GM20431 (cell line): ENCODE data around the gene TFR2.

Experiments used
- in situ Hi-C: fragments of 300-500 bp; cut with MseI, MboI; formaldehyde crosslinking; loops from one replicate; pipeline ENCODE4 v1.15.0; 2020; ENCODE audit warnings: low sequenced_read_pairs; ENCODE audit not compliant: unreplicated experiment

The TFR2 gene

DNA sequence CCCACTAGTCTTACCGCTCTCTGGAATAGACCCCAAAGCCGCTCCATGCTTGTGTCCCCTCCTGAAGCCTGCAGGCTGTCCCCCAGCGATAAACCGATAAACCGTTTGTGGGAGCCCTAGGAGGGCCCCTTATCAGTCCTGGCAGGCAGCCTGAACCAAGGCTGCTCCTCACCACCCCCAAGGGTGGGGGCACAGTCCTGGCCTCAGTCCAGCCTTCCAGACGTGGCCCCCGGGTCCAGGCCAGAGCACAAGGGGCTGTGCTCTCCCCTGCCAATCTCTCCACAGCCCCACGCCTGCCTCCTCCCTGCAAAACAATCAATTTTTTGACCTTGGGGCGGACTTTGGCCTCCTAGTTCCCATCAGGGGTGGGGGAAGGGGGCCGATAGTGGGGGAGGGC is at the start of gene TFR2:
TSS of gene TFR2 (minus strand) at position 90 of the 397 bp plus-strand sequence. CDS start at position 47, 43 bp downstream.
- in situ Hi-C loops: no loop called here

DNA sequence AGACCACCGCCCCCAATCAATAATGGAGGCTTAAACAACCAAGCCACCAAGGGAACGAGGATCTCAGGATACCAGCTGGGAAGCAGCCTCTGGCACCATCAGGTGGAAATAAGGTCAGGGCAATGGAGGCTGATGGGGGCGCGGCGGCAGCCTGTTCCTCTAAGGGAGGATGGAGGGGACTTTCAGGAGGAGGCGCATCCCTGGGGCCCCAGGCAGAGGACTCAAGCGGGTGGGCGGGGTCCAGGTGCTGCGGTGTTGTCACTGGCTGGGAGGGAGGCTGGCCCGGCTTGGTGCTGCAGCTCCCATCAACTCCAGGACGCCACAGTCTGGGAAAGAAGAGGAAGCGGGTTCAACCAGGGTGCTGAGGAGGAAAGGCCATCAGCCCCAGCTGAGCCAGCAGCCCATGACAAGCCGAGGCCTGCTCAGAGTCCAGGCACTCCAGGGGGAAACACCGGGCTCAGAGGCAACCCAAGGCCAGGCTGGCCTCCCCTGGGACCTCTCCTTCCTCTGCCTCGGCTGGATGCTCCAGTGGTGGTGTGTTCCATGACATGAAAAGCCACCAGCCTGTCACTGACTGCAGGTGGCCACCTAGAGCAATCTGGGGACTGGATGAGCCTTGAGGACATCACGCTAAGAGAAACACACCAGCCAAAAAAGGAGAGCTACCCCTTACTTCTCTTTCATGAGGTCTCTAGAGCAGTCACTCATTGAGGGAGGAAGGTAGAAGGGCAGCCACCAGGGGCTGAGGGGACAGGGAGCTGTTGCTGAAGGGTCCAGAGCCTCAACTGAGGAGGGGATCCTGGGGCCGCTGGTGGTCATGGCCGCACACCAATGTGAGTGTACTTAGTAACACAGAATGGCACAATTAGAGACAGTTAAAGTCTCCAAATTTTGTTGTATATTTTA is 48.1 kb upstream of the TFR2 start:
- in situ Hi-C loops: loop anchor here (25.0 kb wide), 1 partner anchor 202 kb away; the partner anchor contains the start of genes NYAP1 and TSC22D4

DNA sequence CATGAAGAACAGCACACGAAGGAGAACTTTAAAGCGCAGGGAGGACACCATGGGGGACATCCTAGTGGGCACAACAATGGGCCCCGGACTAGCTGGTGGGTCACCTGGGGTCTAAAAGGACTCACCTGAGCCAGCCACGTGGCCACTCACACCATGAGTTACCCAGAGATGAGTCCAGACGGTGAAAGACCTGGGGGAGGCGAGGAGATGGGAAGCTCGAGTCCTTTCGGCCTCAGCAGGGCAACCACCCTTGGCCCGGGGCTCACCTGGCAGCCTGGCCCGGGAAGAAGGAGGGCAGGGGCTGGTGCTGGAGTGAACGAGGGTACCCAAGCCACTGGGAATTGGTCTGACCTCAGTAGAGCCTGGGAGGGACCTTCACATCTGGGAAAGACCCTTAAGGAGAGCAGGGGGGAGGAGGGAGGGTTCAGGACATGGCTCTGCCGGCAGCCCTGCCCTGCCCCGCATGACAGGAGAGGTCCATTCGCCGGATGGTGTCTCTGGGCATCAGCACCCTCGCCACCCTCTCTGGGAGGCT is 47.0 kb upstream of the TFR2 start:
- in situ Hi-C loops: loop anchor here (25.0 kb wide), 1 partner anchor 201 kb away; the partner anchor contains the start of genes NYAP1 and TSC22D4

DNA sequence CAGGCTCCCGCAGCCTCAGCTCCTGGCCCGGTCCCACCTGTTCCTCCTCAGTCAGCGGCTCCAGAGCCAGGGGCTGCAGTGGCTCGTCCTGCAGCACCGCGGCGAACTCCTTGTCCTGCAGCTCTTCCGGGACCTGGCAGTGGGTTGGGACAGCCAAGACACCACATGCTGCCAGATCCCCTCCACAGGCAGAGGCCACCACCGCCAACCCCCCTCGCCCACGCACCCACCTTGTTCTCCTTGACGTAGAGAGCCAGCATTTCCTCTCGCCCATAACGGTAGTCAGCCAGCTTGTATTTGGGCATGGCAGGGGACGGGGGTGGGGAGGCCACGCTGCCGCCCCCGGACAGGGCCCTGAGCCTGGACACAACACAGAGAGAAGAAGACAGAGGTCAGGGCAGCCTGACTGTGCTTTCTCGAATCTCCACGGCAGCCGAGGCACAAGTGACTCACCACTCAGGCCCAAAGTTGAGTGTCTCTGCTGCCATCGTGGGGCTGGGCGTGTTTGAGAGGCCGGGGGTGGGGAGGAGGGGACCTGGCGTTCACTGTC is 46.5 kb upstream of the TFR2 start:
- in situ Hi-C loops: loop anchor here (25.0 kb wide), 1 partner anchor 201 kb away; the partner anchor contains the start of genes NYAP1 and TSC22D4

DNA sequence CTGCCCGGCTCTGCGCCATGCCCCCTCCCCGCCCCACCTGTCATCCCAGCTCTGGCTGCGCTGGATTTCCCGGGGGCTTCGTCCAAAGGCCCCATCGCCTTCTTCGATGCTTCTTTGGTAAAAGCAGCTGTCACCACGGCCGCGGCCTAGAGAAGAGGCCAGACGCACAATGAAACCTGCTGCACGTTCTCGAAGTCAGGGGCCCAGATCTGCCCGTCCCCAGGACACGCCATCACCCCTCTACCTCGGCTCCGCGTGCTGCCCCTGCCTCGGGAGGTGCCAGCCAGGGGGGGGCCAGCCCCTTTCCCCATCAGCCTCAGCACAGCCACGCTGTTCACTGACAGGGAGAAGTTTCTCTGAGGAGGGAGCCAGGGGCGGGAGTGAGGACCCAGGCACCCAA is 45.9 kb upstream of the TFR2 start:
- in situ Hi-C loops: loop anchor here (25.0 kb wide), 1 partner anchor 200 kb away; the partner anchor contains the start of genes NYAP1 and TSC22D4

DNA sequence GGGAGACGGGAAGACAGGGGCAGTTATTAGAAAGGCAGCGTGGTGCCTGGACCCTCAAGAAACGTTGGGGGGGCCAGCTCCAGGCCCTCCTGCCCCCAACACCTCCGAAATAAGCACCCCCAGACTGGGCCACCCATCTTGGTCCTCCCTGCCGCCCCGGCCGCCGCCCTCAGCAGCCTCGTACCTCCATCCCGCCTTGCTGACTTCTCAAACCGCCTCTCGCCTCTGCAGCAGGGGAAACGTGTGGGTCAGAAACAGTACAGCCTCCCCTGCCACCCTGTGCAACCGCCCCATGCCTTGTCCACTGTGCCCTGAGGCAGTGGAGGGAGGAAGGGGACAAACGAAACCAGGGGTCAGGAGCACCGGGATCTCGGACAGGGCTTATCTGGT is 45.5 kb upstream of the TFR2 start:
- in situ Hi-C loops: loop anchor here (25.0 kb wide), 1 partner anchor 200 kb away; the partner anchor contains the start of genes NYAP1 and TSC22D4

DNA sequence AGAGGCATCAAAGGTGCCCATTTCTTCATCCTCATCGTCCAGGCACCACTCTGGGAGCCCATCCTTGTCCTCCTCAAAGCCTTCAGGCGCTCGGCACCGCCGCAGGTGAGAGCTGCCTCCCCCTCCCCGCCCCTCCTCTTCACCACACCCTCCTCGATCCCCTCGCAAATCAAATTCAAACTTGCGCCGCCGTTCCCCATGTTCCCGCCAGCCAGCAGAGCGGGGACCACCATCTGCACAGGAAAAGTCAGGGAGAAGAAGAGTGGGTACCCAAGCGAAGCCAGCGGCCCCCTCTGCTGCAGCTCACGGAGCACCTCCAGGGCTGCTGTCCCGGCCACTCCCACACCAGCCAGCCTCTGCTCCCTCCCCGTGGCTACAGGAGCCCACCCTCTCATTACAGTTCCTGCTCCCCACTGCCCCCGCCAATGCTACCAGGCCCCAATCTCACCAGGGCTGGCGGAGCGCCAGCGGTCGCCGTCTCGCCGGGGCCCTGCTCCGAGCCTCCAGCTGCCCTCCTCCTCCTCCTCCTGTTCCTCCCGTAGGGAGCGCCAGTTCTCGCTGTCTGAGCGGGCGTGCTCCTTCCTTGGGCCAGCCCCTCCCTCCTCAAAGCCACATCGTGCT is 45.0 kb upstream of the TFR2 start:
- in situ Hi-C loops: loop anchor here (25.0 kb wide), 1 partner anchor 199 kb away; the partner anchor contains the start of genes NYAP1 and TSC22D4

DNA sequence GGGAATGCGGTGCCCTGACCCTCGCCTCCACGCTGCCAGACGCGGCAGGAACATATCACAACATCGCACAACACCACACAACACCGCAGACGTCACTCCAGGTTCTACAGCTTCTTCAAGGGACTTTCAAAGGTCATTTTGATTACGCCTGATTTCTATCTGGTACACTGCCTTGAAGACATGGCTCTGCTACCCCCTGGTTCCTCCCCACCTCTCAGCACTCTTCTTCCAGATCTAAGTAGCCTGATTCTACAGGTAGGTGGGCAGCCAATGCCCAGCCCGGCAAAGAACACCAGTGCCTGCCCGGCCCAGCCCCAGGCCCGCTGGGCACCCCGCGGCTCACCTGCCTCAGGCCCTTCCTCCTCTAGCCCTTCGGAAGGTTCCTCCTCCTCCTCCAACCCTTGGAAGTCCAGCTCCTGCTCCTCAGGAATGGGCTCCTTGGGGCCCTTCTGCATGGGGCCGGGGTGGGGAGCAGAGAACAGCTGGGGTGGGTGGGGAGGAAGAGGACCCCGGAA is 44.3 kb upstream of the TFR2 start:
- in situ Hi-C loops: loop anchor here (25.0 kb wide), 1 partner anchor 198 kb away; the partner anchor contains the start of genes NYAP1 and TSC22D4

DNA sequence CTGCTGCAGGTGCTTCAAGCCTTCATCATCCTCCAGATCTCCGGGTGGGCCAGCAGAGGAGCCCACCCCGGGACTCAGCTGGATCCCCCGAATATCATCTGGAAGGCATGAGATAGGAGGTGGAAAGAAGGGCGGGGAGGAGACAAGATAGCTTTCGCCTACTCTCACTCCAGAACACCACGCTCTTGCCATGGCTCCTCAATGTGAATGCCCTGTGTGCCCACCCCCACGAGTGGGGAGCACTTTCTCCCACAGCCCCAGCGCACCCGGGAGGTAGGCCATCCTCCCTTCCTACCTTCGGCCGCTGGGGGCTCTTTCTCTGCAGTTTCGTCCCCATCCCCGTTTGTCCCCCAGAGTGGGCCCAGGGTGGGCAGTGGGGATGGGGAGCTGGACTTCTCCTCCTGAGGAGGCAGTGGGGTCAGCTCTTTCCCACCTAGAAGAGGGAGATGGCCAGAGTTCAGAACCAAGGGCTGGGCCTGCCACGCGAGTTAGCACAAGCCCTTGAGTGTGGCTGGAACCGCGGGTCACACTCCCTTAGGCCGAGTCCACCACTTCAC is 43.8 kb upstream of the TFR2 start:
- in situ Hi-C loops: loop anchor here (25.0 kb wide), 1 partner anchor 198 kb away; the partner anchor contains the start of genes NYAP1 and TSC22D4

DNA sequence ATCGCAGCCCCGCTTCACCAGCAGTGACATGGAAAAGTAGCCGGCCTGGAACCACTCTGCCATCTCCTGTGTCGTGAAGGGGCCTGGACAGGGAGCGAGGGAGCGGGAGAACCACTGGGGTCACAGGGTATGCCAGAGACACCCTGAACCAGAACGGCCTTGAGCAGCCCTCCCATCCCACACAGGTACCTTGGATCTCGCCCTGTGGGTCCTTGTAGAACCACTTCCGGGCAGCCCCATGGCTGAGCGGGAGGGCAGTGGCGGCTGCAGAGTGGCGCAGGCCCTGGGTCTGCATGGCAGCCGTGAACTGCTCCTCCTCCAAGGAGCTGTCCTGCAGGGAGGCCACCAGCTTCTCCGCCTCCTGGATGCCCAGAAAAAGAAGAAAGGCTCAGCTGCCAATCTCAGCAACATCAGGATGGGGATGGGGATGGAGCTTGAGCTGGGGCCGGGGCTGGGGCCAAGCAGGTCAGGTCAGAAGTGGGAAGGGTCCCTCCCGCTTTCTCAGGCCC is 43.2 kb upstream of the TFR2 start:
- in situ Hi-C loops: loop anchor here (25.0 kb wide), 1 partner anchor 197 kb away; the partner anchor contains the start of genes NYAP1 and TSC22D4

DNA sequence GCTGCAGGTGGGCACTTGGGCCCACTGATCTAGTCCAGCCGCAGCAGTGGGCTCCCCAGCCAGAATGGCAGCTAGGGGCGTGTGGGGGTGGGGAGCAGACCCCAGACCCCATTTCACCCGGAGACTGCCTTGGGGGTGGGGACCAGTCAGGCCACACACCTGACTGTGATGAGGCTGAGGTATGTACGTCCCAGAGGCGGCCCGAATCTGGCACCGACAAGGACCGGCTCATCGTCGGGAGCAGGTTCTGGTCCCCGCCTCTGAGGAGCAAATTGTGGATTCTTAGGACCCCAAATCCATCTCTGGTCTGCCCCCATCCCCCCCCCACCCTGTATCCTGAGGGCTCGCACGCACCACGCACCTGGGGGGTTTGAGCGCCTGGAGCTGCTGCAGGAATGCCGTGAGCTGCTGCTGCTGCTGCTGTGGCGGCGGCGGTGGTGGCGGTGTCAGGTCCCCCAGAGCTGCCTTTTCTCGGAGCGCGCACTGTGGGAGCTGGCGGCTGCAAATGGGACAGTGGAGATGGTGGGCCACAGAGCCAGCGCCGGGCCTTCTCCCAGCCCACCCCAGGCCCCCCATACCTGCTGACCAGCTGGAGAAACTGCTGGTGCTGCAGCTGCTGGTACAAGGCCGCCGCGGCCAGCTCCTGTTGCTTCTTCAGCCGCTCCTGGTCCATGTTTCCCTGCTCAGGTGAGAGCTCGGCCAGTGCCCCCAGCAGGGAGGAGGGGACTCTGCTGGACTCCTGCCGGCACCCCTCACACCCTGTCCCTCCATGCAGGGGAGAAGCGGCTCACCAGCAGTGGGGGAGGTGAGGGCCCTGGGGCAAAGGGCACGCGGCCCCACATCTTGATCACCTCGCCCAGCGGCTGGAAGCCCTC is 42.5 kb upstream of the TFR2 start:
- in situ Hi-C loops: loop anchor here (25.0 kb wide), 1 partner anchor 197 kb away; the partner anchor contains the start of genes NYAP1 and TSC22D4

DNA sequence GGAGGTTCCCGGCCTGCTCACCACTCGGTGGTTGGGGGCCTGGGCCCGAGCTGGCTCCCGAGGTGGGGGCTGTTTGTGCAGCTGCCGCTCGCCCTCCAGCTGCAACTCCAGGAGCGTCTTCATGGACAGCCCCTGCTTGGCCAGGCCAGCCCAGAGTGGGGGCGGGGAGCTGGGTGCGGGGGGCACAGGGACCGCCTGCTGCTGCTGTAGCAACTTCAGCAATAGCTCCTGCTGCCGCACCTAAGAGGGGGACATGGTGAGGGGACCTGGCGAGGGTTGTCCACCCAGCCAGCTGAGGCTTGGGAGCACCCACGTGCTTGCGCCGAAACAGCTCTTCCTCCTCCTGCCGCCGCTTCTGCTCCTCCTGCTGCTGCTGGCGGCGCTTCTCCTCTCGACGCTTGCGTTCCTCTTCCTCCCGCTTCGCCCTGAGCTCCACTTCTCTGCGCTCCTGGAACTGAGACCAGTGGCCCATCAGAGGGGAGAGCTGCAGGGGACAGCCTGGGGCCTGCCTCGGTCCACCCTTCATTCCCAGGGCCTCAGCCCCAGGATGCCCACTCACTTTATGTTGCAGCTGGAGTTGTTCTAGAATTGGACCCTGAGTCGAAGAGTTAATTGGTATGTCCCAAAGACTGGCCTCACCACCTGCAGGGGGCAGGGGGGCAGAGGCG is 41.8 kb upstream of the TFR2 start:
- in situ Hi-C loops: loop anchor here (25.0 kb wide), 1 partner anchor 196 kb away; the partner anchor contains the start of genes NYAP1 and TSC22D4

DNA sequence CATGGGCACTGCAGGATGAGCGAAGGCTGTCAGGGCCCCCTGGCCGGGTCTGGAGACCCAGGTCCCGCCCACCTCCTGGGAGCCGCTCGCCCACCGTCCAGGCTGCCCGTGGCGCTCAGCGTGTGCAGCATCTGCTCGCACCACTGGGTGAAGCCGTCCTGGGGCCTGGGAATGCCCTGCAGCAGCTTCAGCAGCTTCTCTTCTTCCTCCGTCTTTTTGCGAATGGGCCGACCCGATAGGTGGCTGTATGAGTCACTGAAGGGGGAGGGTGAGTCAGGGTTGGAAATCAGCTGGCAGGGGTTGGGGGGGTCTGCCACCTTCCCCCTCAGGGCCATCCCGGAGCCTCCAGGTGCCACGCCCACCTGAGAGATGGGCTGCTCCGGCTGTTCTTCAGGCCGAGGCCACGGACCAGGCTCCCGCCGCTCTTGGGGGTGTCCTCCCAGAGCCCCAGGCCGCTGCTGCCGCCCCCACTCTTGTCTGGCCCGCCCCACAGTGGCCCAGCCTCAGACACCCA is 40.9 kb upstream of the TFR2 start:
- in situ Hi-C loops: loop anchor here (25.0 kb wide), 1 partner anchor 195 kb away; the partner anchor contains the start of genes NYAP1 and TSC22D4

DNA sequence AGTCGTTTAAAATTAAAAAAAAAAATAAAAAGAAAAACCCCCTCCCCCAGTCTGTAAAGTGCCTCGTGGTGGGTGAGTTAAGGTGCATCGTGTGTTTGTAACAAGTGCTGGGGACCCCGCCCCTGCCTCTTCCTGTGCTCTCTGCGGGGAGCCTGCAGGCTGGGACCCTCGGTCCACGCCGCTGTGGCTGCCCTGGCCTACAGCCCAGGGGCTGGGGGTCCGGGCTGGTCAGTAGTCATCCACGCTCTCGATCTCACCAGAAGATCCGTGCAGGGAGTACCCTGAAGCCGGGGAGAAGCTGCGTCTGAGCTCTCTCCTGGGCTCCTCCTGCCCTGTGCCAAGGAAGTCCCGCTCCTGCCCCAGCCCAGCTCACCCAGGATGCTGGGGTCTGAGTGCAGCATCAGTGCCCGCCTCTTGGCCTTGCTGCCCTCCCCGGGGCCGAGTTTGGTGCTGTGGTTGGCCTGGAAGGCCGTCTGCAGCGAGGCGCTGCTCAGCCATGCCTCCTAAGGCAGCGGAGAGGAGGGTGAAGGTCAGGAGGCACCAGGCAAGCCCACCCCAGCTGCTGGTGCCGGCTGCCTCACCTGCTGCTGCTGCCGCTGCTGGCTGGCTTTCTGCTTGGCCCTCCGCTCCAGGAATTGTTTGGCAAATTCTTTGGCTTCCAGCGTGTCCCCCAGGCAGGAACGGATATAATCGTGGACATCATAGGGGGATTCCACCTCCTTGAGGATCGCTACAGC is 40.3 kb upstream of the TFR2 start:
- in situ Hi-C loops: loop anchor here (25.0 kb wide), 1 partner anchor 194 kb away; the partner anchor contains the start of genes NYAP1 and TSC22D4

DNA sequence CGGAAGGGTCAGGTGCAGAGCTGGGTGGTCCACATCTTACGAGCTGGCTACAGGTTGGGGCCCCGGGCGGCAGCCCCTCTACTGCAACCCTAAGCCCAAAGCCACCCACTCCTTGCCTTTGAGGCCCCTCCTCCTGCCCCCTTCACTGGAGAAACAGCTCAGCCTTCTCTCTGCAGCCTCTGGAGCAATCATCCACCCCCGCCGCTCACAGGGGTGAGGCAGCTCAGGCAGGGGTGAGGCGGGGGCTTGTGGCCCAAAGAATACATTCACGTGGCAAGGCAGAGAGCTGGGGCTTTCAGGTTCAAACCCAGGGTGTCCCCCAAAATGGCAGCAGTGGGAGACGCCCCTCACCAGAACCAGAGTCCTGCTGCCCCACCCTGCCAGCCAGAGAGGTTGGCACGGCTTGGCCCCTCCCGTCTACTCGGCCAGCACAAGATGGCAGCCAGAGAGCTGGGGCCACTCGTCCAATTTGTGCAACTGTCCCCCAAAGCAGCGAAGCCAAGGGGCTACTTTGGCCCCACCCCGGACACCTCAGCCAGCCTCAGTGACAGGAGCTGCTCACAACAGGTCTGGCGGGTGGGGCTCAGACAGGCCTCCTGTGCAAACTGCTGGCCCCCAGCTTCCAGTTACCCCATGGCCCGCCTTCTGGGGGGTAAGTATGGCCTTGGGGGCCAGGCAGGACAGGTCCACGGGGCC is 39.4 kb upstream of the TFR2 start:
- in situ Hi-C loops: loop anchor here (25.0 kb wide), 1 partner anchor 193 kb away; the partner anchor contains the start of genes NYAP1 and TSC22D4
